Karpas-422 (cell line): ENCODE results near the gene TNNT3. TPM values are rescaled to one million over a fixed set of nuclear protein-coding genes. Genes with fewer than 3 reads are reported as not detected.

Experiments
- DNase-seq: peaks from one replicate; pipeline ENCODE4 v3.0.0-alpha.2; 2015
- H2AFZ ChIP-seq: fragments of 200-600 bp; sonication (generic); 2 replicates; pipeline ENCODE4 v1.6.1; 2014; ENCODE audit warnings: antibody characterized with exemption, low read length, mixed read lengths
- H3K27ac ChIP-seq: fragments of 200-600 bp; sonication (generic); 2 replicates; pipeline ENCODE4 v1.5.1; 2014; ENCODE audit warnings: mild to moderate bottlenecking, low read length, moderate library complexity
- H3K27me3 ChIP-seq: fragments of 200-600 bp; sonication (generic); 2 replicates; pipeline ENCODE4 v1.6.1; 2014; ENCODE audit warnings: low read length, mixed read lengths
- H3K36me3 ChIP-seq: fragments of 200-600 bp; sonication (generic); 2 replicates; pipeline ENCODE4 v1.6.1; 2014; ENCODE audit warnings: low read length, mixed read lengths; ENCODE audit not compliant: insufficient read depth
- H3K4me1 ChIP-seq: fragments of 200-600 bp; sonication (generic); 2 replicates; pipeline ENCODE4 v1.6.1; 2014; ENCODE audit warnings: mild to moderate bottlenecking, low read length, mixed read lengths
- H3K4me2 ChIP-seq: fragments of 200-600 bp; sonication (generic); 2 replicates; pipeline ENCODE4 v1.6.1; 2014; ENCODE audit warnings: low read length, low read depth, mild to moderate bottlenecking; ENCODE audit not compliant: poor library complexity, severe bottlenecking
- H3K4me3 ChIP-seq: fragments of 200-600 bp; sonication (generic); 2 replicates; pipeline ENCODE4 v1.5.1; 2014; ENCODE audit warnings: mild to moderate bottlenecking, antibody characterized with exemption, low read length, mixed read lengths
- H3K79me2 ChIP-seq: fragments of 200-600 bp; sonication (generic); 2 replicates; pipeline ENCODE4 v1.6.1; 2014; ENCODE audit warnings: mild to moderate bottlenecking, low read length, mixed read lengths
- H3K9ac ChIP-seq: fragments of 200-600 bp; sonication (generic); 2 replicates; pipeline ENCODE4 v1.6.0; 2014; ENCODE audit warnings: low read length
- H3K9me2 ChIP-seq: fragments of 200-600 bp; sonication (generic), shearing (Covaris generic); replicated peaks from 2 replicates; pipeline ENCODE4 v1.6.0; 2014; ENCODE audit warnings: mild to moderate bottlenecking, low read length, moderate library complexity; ENCODE audit not compliant: insufficient read depth
- H3K9me3 ChIP-seq: fragments of 300-700, 200-600 bp; sonication (generic); 2 replicates; pipeline ENCODE4 v1.6.1; 2014; ENCODE audit warnings: low read length, mixed read lengths
- H4K20me1 ChIP-seq: fragments of 200-600 bp; sonication (generic); 2 replicates; pipeline ENCODE4 v1.6.1; 2014; ENCODE audit warnings: mild to moderate bottlenecking, antibody characterized with exemption, low read length, low read depth; ENCODE audit not compliant: insufficient read depth
- total RNA-seq: library from RNA; depleted of rRNA; stranded (reverse); fragments of >200 nt; shearing (Covaris generic); gene quantifications from 2 replicates; pipeline ENCODE4 v1.2.3, GENCODE V29; 2014; ENCODE audit warnings: low replicate concordance

TNNT3 gene
- total RNA-seq, 1 experiment from 2014 or later = not detected

DNA sequence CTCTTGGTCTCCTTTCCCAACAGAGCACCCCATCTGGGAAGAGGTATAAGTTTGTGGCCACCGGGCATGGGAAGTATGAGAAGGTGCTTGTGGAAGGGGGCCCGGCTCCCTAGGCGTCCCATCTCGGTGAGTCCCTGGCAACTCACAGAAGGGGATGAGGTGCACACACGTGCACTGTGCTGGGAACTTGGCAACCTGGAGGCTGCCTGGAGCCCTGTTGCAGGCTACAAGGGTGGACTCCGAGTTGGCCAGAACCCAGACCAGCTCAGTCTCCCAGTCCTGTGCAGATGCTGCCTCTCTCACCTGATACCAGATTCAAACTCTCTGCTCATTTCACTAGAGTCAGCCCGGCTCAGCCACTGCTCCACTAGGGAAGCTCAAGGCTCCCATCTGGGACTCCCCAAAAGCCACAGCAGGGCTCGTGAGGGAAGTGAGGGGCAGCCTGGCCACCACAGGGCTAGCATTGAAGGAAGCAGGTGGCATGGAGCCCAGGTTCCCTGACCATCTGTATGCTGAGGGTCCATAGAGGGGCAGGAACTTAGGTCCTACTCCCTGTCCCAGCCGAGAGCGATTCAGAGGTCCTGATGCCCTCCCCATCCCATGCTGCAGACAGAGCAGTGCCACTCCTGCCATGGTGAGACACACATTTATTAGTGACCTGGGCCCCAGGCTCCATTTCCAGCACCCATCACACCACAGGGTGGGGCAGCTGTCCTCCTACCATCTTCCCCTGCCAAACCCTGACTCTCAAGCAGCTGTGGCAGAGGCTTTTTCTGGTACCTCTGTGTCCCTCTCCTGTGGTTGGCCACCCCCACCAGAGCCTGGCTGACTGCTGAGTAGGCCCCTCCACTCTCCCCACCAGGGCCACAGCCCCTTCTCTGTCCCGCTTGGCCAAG, 31.8 kb upstream of the TNNT3 start:
- DNase-seq = no peak
- H3K27ac ChIP-seq = no peak overlapping the region
- H3K79me2 ChIP-seq = no peaks in the 10 kb centered on the region
- no peaks in the 10 kb centered on the region for H3K9me2 ChIP-seq
- no peak overlapping the region for H2AFZ ChIP-seq
- no peak overlapping the region for H3K4me3 ChIP-seq
- H4K20me1 ChIP-seq = no peaks in the 10 kb centered on the region; the same call in 1 of the 2 replicates
- no peaks in the 10 kb centered on the region for H3K4me1 ChIP-seq
- no peak overlapping the region for H3K4me2 ChIP-seq
- H3K27me3 ChIP-seq = no peaks in the 10 kb centered on the region
- H3K9ac ChIP-seq = no peak overlapping the region
- H3K36me3 ChIP-seq = no peaks in the 10 kb centered on the region
- H3K9me3 ChIP-seq = no peaks in the 10 kb centered on the region

DNA sequence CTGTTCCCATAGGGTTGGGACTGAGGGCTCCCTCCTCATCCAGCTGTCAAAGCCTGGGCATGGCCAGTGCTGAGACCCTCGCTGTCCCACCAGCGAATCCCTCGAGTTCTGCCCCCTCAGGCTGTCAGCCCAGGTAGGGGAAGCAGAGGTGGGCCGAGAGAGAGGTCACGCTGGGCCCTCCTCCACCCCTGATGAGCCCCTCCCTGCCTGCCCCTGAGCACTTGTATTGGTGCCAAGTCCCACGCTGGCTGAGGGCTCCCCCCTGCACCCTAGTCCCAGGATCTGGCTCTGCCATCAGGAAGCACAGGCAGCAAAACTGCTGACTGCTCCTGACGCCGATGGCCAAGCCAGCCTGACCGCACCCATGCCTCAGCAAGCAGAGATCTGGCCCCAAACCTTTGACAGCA, 31.2 kb upstream of the TNNT3 start:
- no peak for DNase-seq
- H3K4me2 ChIP-seq = no peak overlapping the region
- H3K9ac ChIP-seq = no peak overlapping the region
- H3K27me3 ChIP-seq = no peaks in the 10 kb centered on the region
- H4K20me1 ChIP-seq = no peaks in the 10 kb centered on the region
- no peaks in the 10 kb centered on the region for H3K9me2 ChIP-seq
- no peak overlapping the region for H3K4me3 ChIP-seq
- H3K9me3 ChIP-seq = no peaks in the 10 kb centered on the region
- H3K79me2 ChIP-seq = no peaks in the 10 kb centered on the region
- no peak overlapping the region for H3K27ac ChIP-seq
- no peaks in the 10 kb centered on the region for H3K36me3 ChIP-seq
- H3K4me1 ChIP-seq = no peaks in the 10 kb centered on the region
- no peak overlapping the region for H2AFZ ChIP-seq

- no peaks in the 10 kb centered on the region for H4K20me1 ChIP-seq
- no peaks in the 10 kb centered on the region for H3K9me3 ChIP-seq
- H3K36me3 ChIP-seq = no peaks in the 10 kb centered on the region
- H3K4me3 ChIP-seq = no peak overlapping the region
- H3K4me2 ChIP-seq = no peak overlapping the region
- H3K27me3 ChIP-seq = no peaks in the 10 kb centered on the region
- H3K27ac ChIP-seq = no peak overlapping the region
- H3K79me2 ChIP-seq = no peaks in the 10 kb centered on the region
- no peak overlapping the region for H2AFZ ChIP-seq
- no peaks in the 10 kb centered on the region for H3K9me2 ChIP-seq
- no peaks in the 10 kb centered on the region for H3K4me1 ChIP-seq
- no peak overlapping the region for H3K9ac ChIP-seq
- no peak for DNase-seq
Measured at GRCh38 chr11:1888811-1889210, 30.7 kb upstream of the TNNT3 start.

- DNase-seq = no peak
- Histone ChIP-seq H3K36me3 (no peaks in the 10 kb centered on the region), H3K4me3 (no peak overlapping the region), H3K9me2 (no peaks in the 10 kb centered on the region), H3K4me1 (no peaks in the 10 kb centered on the region), H4K20me1 (no peaks in the 10 kb centered on the region), H3K27me3 (no peaks in the 10 kb centered on the region), H3K27ac (no peak overlapping the region), H3K79me2 (no peaks in the 10 kb centered on the region), H3K9me3 (no peaks in the 10 kb centered on the region), H3K4me2 (no peak overlapping the region), H2AFZ (no peak overlapping the region), H3K9ac (no peak overlapping the region)
Measured at GRCh38 chr11:1889224-1889930, 30.1 kb upstream of the TNNT3 start.

DNA sequence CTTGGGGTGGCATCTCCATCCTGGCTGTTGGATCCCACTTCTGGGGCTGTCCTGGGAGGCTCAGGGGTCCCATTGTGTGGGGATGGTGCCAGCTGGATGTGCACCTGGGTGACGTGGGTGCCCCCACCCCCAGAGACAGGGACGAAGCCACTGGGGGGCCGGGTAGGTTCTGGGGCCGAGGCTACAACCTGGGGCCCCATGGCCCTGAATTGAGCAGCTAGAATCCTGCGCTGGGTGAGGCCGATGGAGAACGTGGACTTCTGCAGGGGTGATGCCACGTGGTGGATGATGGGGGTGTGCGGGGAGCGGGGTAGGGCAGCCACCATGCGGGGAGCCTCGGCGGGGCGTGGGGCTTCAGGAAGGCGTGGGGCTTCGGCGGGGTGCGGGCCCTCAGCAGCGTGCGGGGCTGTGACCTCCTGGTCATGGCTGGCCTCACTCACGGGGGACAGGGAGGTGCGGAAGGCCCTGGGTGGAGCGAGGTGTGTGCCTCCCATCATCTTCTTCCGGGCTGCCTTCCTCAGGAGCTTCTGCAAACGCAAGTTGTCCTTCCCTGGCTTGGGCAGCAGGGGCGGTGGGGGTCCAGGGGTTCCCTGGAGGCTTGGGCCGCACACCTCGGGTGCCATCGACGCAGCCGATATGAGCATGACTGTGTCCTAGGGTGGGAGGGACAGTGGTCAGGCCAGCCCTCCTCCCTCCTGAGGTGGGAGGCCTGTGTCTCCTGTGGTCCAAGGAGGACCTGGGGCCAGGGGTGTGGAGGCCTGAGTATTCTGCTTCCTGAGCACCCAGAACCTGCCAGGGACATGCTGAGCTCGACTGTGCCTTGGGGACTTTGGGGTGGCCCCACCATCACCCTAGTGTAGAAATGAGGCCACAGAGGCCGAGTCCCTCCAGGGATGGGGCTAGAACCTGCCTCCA, 29.3 kb upstream of the TNNT3 start:
- H3K9me2 ChIP-seq = no peaks in the 10 kb centered on the region
- no peak overlapping the region for H3K9ac ChIP-seq
- H3K27ac ChIP-seq = no peak overlapping the region
- H4K20me1 ChIP-seq = no peaks in the 10 kb centered on the region
- H2AFZ ChIP-seq = no peak overlapping the region
- no peak overlapping the region for H3K4me2 ChIP-seq
- H3K27me3 ChIP-seq = no peaks in the 10 kb centered on the region
- H3K4me1 ChIP-seq = no peaks in the 10 kb centered on the region
- no peak for DNase-seq
- no peaks in the 10 kb centered on the region for H3K9me3 ChIP-seq
- H3K4me3 ChIP-seq = no peak overlapping the region
- H3K36me3 ChIP-seq = no peaks in the 10 kb centered on the region
- H3K79me2 ChIP-seq = no peaks in the 10 kb centered on the region

- H3K36me3 ChIP-seq = no peaks in the 10 kb centered on the region
- H3K4me2 ChIP-seq = no peak overlapping the region
- no peaks in the 10 kb centered on the region for H3K4me1 ChIP-seq
- no peak overlapping the region for H2AFZ ChIP-seq
- no peaks in the 10 kb centered on the region for H3K79me2 ChIP-seq
- no peaks in the 10 kb centered on the region for H3K27me3 ChIP-seq
- no peak overlapping the region for H3K9ac ChIP-seq
- H3K9me2 ChIP-seq = no peaks in the 10 kb centered on the region
- no peaks in the 10 kb centered on the region for H4K20me1 ChIP-seq
- H3K4me3 ChIP-seq = no peak overlapping the region
- H3K27ac ChIP-seq = no peak overlapping the region
- DNase-seq = no peak
- H3K9me3 ChIP-seq = no peaks in the 10 kb centered on the region
Measured at GRCh38 chr11:1890856-1891830, 28.4 kb upstream of the TNNT3 start.

DNA sequence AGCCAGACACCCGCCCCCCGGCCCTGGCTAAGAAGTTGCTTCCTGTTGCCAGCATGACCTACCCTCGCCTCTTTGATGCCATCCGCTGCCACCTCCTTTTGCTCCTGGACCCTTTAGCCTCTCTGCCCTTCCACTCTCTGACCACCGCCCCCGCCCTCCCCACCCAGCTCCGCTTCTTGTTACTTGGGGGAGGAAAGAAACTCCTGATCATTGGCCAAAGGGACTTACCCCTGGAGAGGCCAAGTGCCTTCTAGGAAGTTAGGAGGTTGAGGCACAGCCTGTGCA, 27.7 kb upstream of the TNNT3 start, which contains the start of gene PRR33:
TSS of gene PRR33 (minus strand) at position 65 of the 285 bp plus-strand sequence. CDS start 1,311 bp downstream, outside the sequence.
- H2AFZ ChIP-seq = no peak within 1 kb of the TSS
- H3K4me1 ChIP-seq = no peaks in the 10 kb centered on the region
- no peaks in the 10 kb centered on the region for H3K36me3 ChIP-seq
- no peak within 1 kb of the TSS for H3K9ac ChIP-seq
- H3K9me2 ChIP-seq = no peaks in the 10 kb centered on the region
- no peaks in the 10 kb centered on the region for H3K9me3 ChIP-seq
- H4K20me1 ChIP-seq = no peaks in the 10 kb centered on the region
- no peak within 1 kb of the TSS for H3K27ac ChIP-seq
- H3K27me3 ChIP-seq = no peaks in the 10 kb centered on the region
- no peak within 1 kb of the TSS for H3K4me3 ChIP-seq
- no peaks in the 10 kb centered on the region for H3K79me2 ChIP-seq
- no peak for DNase-seq
- no peak within 1 kb of the TSS for H3K4me2 ChIP-seq
